GM21423 (cell line): ENCODE measurements around the gene ECE1.

ENCODE experiments used
- ATAC-seq: cut with Tn5 transposase; IDR thresholded peaks from one replicate; pipeline ENCODE4 v1.9.1; 2021; ENCODE audit warnings: mild to moderate bottlenecking, moderate library complexity; ENCODE audit not compliant: unreplicated experiment

ECE1 gene

DNA sequence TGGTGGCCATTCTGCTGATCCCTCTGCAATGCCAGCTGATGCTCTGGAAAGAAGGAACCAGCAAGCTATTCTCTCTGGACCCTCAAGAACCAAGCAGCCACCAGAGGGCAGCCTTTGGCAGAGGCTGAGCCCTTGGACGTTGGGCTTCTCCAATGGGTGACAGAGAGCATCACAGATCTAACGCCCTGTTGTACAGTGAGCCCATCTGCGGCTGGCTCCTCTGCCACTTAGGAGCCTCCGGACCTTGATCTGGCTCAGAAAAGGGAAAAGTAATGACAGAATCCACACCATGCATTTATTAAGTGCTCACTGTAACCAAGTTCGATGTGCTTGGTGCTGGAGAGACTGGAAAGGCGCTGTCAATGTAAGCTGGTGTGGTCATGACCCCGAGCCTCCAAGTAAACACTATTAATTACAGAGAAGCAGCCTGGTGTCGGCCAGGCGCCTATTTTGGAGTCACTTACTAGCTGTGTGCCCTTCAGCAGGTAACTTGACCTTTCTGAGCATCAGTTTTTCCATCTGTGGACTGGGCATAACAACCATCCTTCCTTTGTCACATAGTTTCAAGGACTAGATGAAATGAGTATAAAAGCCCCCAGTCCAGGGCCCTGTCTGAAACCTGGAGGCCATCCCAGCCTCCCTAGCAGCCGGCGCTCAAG, 34.9 kb downstream of the ECE1 start:
- no peak for ATAC-seq

DNA sequence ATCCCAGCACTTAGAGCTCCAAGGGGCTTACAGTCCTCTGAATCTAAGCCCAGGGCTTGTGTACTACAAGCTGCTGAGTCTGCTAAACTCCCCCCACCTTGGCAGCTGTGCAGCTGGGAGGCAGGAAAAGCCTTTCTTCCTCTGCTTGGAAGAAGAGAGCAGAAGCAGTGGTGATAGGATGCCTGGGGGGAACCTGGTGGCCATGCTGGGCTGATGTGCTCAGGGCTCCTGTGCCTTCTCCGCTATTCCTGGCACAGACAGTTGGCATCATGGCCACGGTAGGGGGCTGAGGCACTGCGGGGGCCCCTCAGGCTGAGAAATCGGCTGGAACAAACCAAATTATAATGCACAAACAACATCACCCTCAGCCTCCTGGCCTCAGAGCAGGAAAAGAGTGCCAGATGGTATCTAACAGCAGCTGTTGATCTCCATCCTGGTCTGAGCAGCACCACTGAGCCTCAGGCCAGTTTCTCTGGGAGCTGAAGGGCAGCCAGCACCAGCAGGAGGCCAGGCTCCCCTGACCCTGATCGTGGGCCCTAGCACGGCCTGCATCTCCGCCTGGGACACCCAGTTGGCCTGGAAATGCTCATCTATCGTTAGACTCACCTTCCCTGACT, 35.8 kb downstream of the ECE1 start:
- ATAC-seq: no peak

DNA sequence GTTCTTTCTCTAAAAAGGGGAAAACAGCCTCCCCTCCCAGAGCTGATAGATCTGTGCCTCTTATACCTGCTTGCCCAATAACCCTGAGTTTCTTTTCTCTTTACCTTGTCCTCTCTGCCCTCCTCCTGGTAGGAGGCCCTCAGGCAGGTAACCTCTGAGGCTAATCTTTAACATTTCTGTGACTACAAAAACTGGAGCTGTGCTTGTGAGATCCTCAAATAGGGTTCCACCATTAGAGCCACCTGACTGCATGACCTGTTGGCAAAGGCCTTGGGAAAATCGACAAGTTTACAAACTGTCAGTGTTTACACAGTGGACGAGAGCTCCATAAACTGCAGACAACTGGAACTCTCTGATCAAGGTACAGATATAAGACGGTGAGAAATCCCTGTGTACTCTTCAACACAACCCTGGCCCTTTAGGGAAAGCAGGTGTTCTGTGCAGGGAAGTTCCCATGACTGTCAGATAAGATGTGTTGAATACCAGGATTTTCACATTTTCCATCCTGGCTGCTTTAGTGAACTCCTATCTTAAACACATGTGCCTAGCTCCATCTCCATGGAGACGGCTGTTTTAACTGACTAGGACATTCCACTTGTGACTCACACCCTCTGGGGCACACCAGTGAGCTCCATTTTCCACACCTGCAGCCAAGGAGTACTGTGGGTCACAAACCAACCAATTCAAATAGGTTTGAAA, 38.3 kb downstream of the ECE1 start:
- ATAC-seq: no peak

DNA sequence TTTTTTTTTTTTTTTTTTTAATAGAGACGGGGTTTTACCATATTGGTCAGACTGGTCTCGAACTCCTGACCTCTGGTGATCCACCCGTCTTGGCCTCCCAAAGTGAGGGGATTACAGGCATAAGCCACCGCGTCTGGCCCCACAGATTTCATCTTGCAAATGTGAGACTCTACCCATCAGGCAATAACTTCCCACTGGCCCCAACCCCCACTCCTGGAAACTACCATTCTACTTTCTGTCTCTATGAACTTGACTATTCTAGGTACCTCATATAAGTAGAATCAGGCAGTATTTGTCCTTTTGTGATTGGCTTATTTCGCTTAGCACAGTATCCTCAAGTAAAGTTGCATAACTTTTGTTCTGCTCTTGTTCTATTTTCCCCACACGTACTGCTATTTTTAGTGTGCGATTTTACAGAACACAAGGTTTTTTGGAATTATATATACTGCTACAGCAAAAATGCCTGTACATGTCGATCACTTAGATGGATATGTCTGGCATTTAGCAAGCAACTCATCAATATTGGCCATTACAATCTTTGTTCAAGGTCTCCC, 40.2 kb downstream of the ECE1 start:
- no peak for ATAC-seq

DNA sequence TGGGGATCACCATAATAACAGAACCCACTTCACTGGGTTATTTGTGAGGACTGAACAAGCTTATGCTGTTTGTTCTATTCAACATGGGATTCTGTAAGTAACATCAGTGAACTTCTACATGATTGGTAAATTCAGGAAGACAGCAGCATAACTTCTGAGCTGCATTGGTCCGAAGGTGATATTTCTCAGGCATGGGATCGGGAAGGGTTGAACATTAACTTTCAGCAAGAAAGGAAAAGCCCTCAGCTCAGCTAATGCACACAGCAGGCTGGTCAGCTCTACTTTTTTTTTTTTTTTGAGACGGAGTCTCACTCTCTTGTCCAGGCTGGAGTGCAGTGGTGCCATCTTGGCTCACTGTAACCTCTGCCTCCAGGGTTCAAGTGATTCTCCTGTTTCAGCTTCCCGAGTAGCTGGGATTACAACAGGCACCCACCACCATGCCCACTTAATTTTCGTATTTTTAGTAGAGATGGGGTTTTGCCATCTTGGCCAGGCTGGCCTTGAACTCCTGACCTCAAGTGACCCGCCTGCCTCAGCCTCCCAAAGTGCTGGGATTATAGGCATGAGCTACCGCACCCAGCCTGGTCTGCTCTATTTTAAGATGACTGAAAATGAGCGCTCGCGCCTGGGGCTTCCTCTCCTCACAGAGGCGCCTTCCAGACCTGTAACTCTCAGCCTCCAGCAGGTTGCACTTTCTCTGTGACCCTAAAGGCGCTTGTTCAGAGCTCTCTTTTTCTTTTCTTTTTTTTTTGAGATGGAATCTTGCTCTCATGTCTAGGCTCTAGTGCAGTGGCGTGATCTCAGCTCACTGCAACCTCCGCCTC, 42.2 kb downstream of the ECE1 start:
- ATAC-seq: no peak

DNA sequence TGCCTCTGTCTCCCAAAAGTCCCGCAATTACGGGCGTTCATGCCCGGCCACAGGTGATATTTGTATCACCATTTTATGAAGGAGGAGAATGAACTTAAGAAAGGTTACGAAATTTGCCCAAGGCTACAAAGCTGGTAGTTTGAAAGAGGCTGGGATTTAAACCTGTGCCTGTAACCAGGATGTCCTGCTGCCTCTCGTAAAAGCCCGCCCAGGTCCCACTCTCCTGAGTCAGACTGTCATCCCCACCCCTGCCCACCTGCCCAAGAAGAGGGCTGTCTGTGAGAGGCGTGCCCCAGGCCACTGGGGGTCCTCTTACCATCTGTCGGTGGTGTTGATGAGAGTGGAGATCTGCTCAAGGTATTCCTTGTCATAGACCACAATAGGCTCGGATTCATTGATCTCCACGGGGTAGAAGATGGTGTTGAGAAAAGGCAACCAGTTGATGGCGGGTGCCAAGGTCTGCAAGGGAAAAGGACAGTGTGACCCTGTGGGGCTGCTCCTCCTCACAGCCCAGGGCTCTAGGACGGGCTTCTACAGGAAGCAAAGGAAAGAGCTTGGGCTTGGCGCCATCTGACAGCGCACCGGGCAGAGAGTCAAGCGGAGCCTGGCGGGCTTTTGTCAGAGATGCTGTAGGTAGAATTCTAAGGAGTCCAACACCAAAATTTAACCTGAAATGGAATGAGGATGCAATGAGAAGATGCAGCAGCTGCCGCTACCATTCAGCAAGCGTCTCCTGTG, 43.2 kb downstream of the ECE1 start:
- ATAC-seq: no peak

DNA sequence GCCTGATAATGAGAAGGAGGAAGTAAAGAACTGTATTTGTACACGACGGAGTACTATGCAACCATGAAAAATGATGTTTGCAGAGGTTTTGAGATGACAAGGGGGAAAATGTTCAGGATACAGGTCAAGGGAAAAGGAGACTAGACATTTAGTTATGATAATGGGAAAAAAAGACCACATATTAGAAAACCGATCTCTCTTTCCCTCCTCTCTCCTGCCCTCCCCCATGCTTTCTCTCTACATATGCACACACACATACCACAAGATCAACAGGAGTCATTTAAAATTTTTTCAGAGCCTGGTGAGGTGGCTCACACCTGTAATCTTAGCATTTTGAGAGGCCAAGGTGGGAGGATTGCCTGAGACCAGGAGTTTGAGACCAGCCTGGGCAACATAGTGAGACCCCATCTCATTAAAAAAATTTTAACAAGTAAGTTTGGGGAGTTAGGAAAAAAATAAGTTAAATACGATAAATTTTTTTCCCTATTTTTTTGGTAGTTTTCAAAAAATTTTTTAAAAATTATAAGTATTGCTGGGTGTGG, 44.5 kb downstream of the ECE1 start:
- ATAC-seq: no peak

DNA sequence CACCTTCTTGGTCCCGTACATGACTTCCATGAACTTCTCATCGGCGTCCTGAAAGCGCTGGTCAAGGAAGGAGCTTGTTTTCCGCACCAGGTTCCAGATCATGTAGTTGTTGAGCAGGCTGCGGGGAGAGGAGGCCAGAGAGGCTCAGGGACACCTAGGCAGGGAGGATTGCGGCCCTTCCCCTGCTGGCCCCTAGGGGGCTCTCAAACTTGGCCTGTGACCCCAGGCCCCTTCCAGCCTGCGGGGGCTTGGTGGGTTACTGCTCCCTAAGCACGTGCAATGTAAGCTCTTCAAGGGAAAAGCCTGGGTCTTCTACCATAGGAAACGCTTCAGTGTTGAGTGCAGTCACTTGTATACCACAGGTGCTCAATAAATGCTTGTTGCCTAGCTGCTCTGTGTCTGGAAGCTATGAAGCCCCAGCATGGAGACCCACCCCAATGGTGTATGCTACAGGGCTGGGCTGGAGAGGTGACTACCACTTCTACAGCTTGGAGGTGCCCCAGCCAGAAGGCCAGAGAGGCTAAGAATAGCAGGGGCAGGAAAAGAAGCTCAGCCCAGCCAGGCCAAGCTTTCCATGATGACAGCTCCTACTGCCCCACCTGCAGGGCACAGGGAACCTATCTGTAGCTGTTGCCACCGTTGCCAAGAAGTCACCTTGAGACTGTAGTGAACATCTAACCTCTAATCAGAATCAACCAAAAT, 45.1 kb downstream of the ECE1 start:
- no peak for ATAC-seq

DNA sequence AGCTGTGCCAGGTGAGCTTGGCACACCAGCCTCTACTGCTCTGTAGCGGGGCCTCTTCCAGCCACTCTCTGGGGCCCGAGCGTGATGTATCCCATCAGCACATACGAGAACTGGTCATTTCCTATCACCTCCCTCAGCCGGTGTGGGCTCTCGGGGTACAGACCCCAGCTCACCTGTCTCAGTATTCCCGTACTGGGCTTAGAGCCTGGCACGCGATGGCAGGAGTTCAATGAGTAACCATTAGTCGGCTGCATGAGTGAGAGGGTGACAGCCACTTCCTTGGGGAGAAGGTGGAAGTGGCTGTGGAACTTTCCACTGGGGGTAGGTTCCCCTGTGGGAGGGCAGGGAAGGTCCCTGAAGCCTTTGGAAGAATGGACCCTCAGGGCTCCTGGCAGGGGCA, 46.1 kb downstream of the ECE1 start:
- no peak for ATAC-seq

DNA sequence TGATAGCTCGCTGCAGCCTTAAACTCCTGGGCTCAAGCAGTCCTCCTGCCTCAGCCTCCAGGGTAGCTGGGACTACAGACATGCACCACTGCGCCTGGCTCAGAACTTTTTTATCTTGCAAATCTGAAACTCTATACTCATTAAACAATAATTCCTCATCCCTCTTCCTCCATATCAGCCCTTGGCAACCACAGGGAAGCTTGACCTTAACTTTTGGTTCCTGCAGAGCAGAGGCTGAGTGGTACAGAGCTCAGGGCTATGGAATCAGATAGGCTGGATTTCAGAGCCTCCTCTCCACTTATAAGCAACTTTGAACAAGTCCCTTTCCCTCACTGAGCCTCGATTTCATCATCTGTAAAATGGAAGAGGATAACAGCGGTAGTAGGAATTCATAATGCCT, 47.4 kb downstream of the ECE1 start:
- ATAC-seq: no peak

DNA sequence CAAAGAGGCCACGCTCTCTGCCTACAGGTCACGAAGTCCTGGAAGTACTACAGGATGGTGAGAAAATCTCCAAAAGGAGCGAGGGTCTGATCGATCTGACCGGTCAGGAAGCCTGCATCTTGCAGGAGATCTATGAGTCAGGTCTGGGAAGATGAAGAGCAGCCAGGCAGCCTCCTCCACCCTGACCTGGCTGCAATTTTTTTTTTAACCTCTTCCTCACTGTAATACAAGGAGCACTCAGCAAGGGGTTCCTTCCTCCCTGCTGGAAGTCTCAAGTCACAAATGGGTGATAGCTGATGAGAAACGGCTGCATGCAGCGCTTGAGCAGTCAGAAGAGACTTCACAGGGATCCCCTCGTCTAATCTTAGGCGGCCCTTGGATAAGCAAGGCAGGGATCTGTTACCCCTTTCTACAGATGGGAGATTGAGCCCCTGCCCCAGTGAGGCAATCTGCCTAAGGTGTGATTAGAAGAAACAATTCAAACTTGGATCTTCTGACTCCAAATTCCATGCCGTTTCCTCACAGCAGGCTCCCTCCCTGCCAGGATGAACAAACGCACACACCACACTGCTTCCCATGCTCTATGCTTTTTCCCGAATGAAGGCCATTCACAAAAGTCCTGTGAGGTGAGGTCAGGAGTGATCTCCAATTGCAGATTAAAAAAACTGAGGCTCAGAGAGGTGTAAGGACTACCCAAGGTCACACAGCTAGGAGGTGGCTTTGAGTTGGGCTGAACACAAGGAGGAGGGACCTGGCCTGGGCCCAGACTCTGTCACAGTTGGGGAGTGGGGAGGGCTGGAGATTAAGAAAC, 48.3 kb downstream of the ECE1 start:
- no peak for ATAC-seq

DNA sequence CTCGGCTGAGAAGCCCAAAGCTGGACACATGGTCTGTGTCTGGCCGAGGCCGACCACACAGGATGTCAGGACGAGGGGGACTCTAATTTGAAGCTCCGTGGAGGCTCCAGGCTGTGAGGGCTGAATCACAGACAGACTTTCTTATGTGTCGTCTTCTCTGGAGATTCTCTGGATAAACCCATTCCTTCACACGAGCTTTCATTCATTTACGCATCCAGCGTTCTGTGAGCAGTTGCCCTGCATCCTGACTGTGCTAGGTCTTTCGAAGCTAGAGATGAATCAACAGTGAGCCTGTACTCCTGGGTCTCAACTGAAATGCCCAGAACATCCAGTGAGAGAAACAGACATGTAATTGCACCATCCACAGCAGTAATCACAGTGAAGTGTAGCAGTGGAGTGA, 49.6 kb downstream of the ECE1 start:
- ATAC-seq: no peak

DNA sequence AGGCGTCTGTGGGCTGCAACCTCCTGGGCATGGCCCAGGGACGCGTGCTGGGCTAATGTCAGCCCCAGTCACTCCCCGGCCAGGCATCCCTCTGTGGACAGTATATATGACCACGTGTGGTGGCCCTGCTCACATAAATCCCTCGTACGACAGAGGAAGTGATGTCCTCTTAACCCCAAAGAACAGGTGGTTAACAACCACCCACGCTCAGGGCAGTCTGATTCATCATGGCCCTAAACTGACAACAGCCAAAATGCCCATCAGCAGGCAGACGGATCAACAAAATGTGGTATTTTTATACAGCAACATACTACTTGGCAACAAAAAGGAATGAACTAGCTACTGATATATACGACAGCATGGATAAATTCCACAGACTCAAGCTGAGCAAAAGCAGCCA, 51.0 kb downstream of the ECE1 start:
- ATAC-seq: no peak

DNA sequence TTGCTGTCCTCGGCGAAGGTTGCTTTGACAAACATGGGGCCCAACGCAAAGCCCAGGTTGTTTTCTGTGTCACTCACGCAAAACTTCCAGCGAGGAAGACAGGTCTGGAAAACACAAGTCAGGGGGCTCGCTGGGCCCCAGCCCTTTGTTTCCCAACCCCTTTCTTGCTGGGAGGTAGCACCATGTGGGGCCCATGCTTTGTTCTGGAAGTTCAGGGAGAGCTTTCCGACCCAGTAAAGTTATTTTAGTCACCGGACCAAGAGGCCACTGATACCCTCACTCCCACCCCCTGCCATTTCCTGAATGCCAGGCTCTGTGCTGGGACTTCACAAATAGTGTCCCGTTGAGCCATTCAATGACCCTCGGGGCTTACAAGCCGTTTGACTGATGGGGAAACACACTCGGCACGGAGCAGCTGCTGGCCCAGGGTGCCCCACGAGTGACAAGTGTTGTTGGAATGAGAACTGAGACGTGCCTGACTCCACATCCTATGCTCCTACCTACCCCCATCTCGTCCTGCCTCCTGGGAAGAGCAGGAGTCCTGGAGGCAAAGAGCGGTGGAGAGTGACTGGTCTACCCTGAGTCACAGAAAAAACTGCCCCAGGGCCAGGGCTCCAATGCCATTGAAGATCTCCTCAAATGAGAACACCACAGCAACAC, 52.0 kb downstream of the ECE1 start:
- ATAC-seq: no peak

DNA sequence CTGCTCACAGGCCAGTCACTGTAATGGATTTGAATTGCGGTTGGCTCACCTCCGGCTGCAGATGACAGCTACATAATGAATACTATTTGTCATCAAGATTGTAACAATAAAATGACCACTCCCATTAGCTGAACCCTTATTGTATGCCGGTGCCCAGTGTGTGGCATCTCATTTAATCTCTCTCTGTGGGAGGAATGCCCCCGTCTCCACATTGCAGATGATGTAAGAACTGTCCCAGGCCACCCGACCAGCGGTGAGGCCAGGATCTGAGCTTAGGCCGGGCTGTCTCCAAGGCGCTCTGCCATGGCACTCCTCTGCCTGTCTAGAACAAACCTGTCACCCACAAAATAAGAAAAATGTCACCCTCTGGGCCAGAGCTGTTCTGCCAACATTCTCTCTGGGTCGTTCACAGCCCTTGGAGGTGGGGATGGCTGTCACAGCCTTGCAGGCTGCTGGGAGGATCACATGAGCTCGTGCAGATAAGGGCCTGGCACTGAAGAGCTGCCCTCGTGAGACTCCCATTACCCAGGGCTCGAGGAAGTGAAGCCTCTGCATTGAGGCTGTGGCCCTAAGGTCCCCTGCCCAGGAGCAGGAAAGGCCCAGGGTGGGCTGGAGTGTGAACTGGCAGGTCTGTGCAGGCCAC, 52.7 kb downstream of the ECE1 start:
- ATAC-seq: no peak

DNA sequence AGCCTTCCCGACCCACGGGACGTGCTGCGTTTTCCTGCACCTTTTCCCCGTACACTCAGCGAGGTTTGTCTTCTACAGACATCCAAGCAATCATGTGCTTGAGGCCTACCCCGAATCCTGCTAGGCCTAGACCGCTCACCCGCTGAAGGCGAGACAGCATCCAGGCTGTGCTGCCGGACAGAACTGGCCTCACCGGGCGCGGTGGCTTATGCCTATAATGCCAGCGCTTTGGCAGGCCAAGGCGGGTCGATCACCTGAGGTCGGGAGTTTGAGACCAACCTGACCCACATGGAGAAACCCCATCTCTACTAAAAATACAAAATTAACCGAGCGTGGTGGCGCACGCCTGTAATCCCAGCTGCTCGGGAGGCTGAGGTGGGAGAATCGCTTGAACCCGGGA, 54.1 kb downstream of the ECE1 start:
- ATAC-seq: no peak

DNA sequence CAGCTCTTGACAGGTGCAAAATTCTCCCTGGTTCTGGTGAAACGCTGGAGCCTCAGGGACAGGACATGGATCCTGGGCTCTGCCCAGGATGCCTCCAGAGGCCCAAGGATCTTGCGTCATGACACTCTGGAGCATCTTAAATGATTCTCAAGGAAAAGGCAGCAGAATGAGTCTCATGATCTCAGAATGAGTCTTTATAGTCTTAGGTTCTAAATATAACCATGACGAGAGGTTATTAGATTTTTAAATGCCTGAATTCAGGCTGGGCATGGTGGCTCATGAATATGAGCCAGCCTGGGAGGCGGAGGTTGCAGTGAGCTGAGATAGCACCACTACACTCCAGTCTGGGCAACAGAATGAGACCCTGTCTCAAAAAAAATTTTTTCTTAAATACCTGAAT, 55.5 kb downstream of the ECE1 start:
- no peak for ATAC-seq

DNA sequence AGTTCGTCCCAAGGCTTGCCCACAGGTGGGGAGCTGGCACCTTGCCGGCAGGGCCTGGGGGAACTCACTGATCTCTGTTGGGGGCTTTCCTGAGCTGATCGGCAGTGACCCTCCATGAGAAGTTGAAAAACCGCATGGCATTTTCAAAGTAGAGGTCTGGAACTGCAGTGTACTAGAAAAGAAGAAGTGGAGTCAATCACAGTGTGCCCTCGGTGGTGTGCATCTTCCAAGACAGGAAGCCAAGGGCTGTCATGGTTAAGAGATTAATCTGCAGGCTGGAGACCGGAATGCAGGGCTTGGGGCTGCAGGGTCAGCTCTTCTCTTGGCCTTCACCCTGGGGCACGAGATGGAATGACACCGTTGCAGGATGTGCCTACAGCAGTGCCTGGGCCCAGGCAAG, 56.8 kb downstream of the ECE1 start:
- ATAC-seq: no peak
